PFSK-1 (cell line): Measurements from ENCODE around the gene THAP5.

ENCODE experiments used
- FOXP2 ChIP-seq: optimal IDR thresholded peaks from 2 replicates; pipeline ENCODE3; 2011; ENCODE audit warnings: borderline replicate concordance, control low read depth, inconsistent platforms; ENCODE audit not compliant: insufficient read depth; ENCODE audit errors: extremely low read length, extremely low read depth
- POLR2AphosphoS5 ChIP-seq: IDR thresholded peaks from 2 replicates; pipeline ENCODE4 v1.6.1; 2012; ENCODE audit warnings: low read depth, mild to moderate bottlenecking, control low read depth, low read length, moderate library complexity
- SIN3A ChIP-seq: IDR thresholded peaks from 2 replicates; pipeline ENCODE4 v1.6.1; 2012; ENCODE audit warnings: mild to moderate bottlenecking, low read length, moderate library complexity, borderline replicate concordance; ENCODE audit not compliant: insufficient read depth
- TAF1 ChIP-seq: IDR thresholded peaks from 2 replicates; pipeline ENCODE4 v1.6.1; 2012; ENCODE audit warnings: low read length, control low read depth, borderline replicate concordance; ENCODE audit not compliant: insufficient read depth
- TF ChIP-seq, protein P1 (sequence below), 2 experiments: IDR thresholded peaks; 2 replicates each; pipeline versions ENCODE4 v1.6.1 to v1.8.0; 2011 to 2012; ENCODE audit warnings: low read depth in 2 of 2, low read length in 2 of 2, control low read depth in 1 of 2, inconsistent platforms in 1 of 2, mild to moderate bottlenecking in 1 of 2, moderate library complexity in 1 of 2; ENCODE audit not compliant: insufficient read depth in 1 of 2

DNA sequence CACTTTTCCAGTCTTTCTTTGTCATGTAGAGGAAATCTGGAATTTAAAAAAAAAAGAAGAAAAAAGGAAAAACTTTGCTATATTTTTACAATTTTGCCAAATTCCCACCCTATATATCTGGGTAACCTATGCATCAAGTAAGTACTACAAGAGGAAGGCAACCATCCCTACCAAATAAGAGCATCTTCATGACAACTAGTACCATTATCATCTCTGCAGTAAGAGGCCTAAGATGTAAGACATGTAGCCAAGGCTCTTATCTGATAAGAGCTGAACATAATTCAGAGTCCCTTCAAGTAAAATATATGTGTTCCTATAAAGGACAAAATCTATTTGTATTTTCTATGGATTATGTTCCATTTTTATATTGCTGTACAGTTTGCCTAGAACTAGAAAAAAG lies 3.5 kb downstream of the THAP5 start:
- TF ChIP-seq, protein P1, sequence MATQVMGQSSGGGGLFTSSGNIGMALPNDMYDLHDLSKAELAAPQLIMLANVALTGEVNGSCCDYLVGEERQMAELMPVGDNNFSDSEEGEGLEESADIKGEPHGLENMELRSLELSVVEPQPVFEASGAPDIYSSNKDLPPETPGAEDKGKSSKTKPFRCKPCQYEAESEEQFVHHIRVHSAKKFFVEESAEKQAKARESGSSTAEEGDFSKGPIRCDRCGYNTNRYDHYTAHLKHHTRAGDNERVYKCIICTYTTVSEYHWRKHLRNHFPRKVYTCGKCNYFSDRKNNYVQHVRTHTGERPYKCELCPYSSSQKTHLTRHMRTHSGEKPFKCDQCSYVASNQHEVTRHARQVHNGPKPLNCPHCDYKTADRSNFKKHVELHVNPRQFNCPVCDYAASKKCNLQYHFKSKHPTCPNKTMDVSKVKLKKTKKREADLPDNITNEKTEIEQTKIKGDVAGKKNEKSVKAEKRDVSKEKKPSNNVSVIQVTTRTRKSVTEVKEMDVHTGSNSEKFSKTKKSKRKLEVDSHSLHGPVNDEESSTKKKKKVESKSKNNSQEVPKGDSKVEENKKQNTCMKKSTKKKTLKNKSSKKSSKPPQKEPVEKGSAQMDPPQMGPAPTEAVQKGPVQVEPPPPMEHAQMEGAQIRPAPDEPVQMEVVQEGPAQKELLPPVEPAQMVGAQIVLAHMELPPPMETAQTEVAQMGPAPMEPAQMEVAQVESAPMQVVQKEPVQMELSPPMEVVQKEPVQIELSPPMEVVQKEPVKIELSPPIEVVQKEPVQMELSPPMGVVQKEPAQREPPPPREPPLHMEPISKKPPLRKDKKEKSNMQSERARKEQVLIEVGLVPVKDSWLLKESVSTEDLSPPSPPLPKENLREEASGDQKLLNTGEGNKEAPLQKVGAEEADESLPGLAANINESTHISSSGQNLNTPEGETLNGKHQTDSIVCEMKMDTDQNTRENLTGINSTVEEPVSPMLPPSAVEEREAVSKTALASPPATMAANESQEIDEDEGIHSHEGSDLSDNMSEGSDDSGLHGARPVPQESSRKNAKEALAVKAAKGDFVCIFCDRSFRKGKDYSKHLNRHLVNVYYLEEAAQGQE (IDR thresholded peaks at IDR 0.05; ENCODE audit: insufficient read depth in 1 of 2, low read depth in 2 of 2, low read length in 2 of 2), result no peak
- TF ChIP-seq POLR2AphosphoS5 (no peak), SIN3A (no peak), TAF1 (no peak), FOXP2 (no peak)
